HCT116 (cell line): ENCODE results near the gene TPD52L1. TPM values are rescaled to one million over a fixed set of nuclear protein-coding genes. Genes with fewer than 3 reads are reported as not detected.

Experiments
- ATAC-seq: fragments of 200-7000 bp; cut with Tn5 transposase; 2 replicates; pipeline ENCODE4 v1.9.1; 2020; ENCODE audit warnings: mild to moderate bottlenecking, moderate library complexity
- BruUV-seq: library from RNA; stranded (reverse); fragments of 400-500 nt; replicated peaks from 2 replicates; lab custom pipeline; 2021; lab: Mats Ljungman, UMichigan
- CTCF ChIA-PET: fragments of 300-600 bp; sonication (Branson Sonifier 250); formaldehyde crosslinking; loops from one replicate; lab custom pipeline; 2021; ENCODE audit warnings: antibody characterized with exemption; lab: Charles Lee
- POLR2A ChIA-PET: fragments of 300-600, 350-600 bp; sonication (Branson Sonifier 250); formaldehyde crosslinking; loops from one replicate; lab custom pipeline; 2021; ENCODE audit warnings: antibody characterized with exemption; lab: Charles Lee
- RAD21 ChIA-PET, 2 experiments: fragments of 300-600 bp; sonication (Branson Sonifier 250); formaldehyde crosslinking; loops; one replicate each; lab custom pipeline; 2023; ENCODE audit warnings: low total read pairs in 2 of 2; ENCODE audit not compliant: uncharacterized antibody in 2 of 2, unreplicated experiment in 2 of 2, low non-redundant PET in 1 of 2; lab: Charles Lee
- DNase-seq: peaks from one replicate; pipeline ENCODE4 v3.0.0-alpha.2; 2010; ENCODE audit warnings: low read depth, low spot score
- H2AFZ ChIP-seq: fragments of 200-600 bp; shearing (Covaris generic), sonication (generic); 2 replicates; pipeline ENCODE4 v1.6.1; 2017; ENCODE audit warnings: low read depth, mixed run types, mixed read lengths, antibody characterized with exemption, low read length; ENCODE audit not compliant: poor library complexity, severe bottlenecking
- H3K27ac ChIP-seq: 2 replicates; pipeline ENCODE4 v1.5.1; 2012; ENCODE audit warnings: low read depth, low read length
- H3K27me3 ChIP-seq: fragments of 200-600 bp; sonication (generic); 2 replicates; pipeline ENCODE4 v1.6.1; 2016; ENCODE audit warnings: mixed run types, low read length, mixed read lengths; ENCODE audit not compliant: insufficient read depth
- H3K36me3 ChIP-seq, 2 experiments: fragments of 200-500 bp in 1 of 2; fragments of 200-600 bp in 1 of 2; sonication (Bioruptor generic) in 1 of 2; sonication (generic) in 1 of 2; 2 replicates each; pipeline versions ENCODE4 v1.5.1 to v1.6.1; 2014 to 2016; ENCODE audit warnings: low read length in 2 of 2, inconsistent platforms in 1 of 2, mixed read lengths in 1 of 2, mixed run types in 1 of 2; ENCODE audit not compliant: insufficient read depth in 2 of 2, control insufficient read depth in 1 of 2
- H3K4me1 ChIP-seq, 2 experiments: fragments of 200-600 bp in 1 of 2; sonication (generic) in 1 of 2; 2 replicates each; pipeline versions ENCODE4 v1.5.1 to v1.6.1; 2012 to 2017; ENCODE audit warnings: low read length in 2 of 2, inconsistent platforms in 1 of 2, mild to moderate bottlenecking in 1 of 2, mixed read lengths in 1 of 2, mixed run types in 1 of 2, moderate library complexity in 1 of 2; ENCODE audit not compliant: insufficient read depth in 2 of 2, control insufficient read depth in 1 of 2
- H3K4me2 ChIP-seq: fragments of 200-600 bp; sonication (generic); 2 replicates; pipeline ENCODE4 v1.6.1; 2017; ENCODE audit warnings: mixed run types, low read length, mixed read lengths
- H3K4me3 ChIP-seq, 2 experiments: fragments of 200-600 bp in 1 of 2; sonication (generic) in 1 of 2; replicated peaks in 1 of 2; 2 replicates each; pipeline ENCODE4 v1.5.1; 2011 to 2016; ENCODE audit warnings: low read length in 2 of 2, control low read depth in 1 of 2, low read depth in 1 of 2, mild to moderate bottlenecking in 1 of 2, mixed read lengths in 1 of 2, mixed run types in 1 of 2
- H3K79me2 ChIP-seq: fragments of 200-600 bp; sonication (generic); 2 replicates; pipeline ENCODE4 v1.6.1; 2017; ENCODE audit warnings: mild to moderate bottlenecking, mixed run types, low read length, moderate library complexity, mixed read lengths; ENCODE audit not compliant: insufficient read depth
- H3K9ac ChIP-seq: fragments of 200-600 bp; sonication (generic); 2 replicates; pipeline ENCODE4 v1.6.1; 2016; ENCODE audit warnings: low read length, mixed read lengths
- H3K9me2 ChIP-seq: fragments of 200-600 bp; sonication (generic), shearing (Covaris generic); 2 replicates; pipeline ENCODE4 v1.6.1; 2017; ENCODE audit warnings: mixed run types, mild to moderate bottlenecking, moderate library complexity; ENCODE audit not compliant: insufficient read depth
- H3K9me3 ChIP-seq, 2 experiments: fragments of 200-500 bp in 1 of 2; fragments of 200-600 bp in 1 of 2; sonication (Bioruptor generic) in 1 of 2; sonication (generic) in 1 of 2; 2 replicates each; pipeline ENCODE4 v1.6.1; 2014 to 2017; ENCODE audit warnings: low read length in 2 of 2, mixed read lengths in 2 of 2, inconsistent platforms in 1 of 2, low read depth in 1 of 2, mild to moderate bottlenecking in 1 of 2, mixed run types in 1 of 2, moderate library complexity in 1 of 2; ENCODE audit not compliant: control insufficient read depth in 1 of 2, insufficient read depth in 1 of 2
- H4K20me1 ChIP-seq: fragments of 200-600 bp; sonication (generic), shearing (Covaris generic); 2 replicates; pipeline ENCODE4 v1.6.1; 2017; ENCODE audit warnings: mixed run types, mild to moderate bottlenecking, moderate library complexity; ENCODE audit not compliant: insufficient read depth
- CBX3 ChIP-seq: IDR thresholded peaks from 2 replicates; pipeline ENCODE4 v1.6.1; 2012; ENCODE audit warnings: low read depth
- CTCF ChIP-seq, 3 experiments: fragments of 200-600 bp in 1 of 3; sonication (generic) in 1 of 3; IDR thresholded peaks in 2 of 3; conservative IDR thresholded peaks in 1 of 3; 2 replicates each; pipeline ENCODE4 v1.5.1; 2012 to 2017; ENCODE audit warnings: low read depth in 2 of 3, low read length in 2 of 3, antibody characterized with exemption in 1 of 3, borderline replicate concordance in 1 of 3, control low read depth in 1 of 3, mild to moderate bottlenecking in 1 of 3, mixed read lengths in 1 of 3, mixed run types in 1 of 3, moderate library complexity in 1 of 3; ENCODE audit not compliant: insufficient read depth in 1 of 3
- EGR1 ChIP-seq: IDR thresholded peaks from 2 replicates; pipeline ENCODE4 v1.6.1; 2012; ENCODE audit warnings: low read depth
- ELF1 ChIP-seq: IDR thresholded peaks from 2 replicates; pipeline ENCODE4 v1.6.1; 2012; ENCODE audit warnings: low read depth, borderline replicate concordance
- FOSL1 ChIP-seq: IDR thresholded peaks from 2 replicates; pipeline ENCODE4 v1.6.1; 2012; ENCODE audit warnings: low read depth
- JUND ChIP-seq: IDR thresholded peaks from 2 replicates; pipeline ENCODE4 v1.6.1; 2012
- POLR2A ChIP-seq: IDR thresholded peaks from 2 replicates; pipeline ENCODE4 v1.7.0; 2011; ENCODE audit warnings: borderline replicate concordance; ENCODE audit not compliant: insufficient read depth, insufficient read length; ENCODE audit errors: extremely low read depth
- RAD21 ChIP-seq: IDR thresholded peaks from 2 replicates; pipeline ENCODE4 v1.6.1; 2012; ENCODE audit warnings: low read depth, mild to moderate bottlenecking
- REST ChIP-seq: IDR thresholded peaks from 2 replicates; pipeline ENCODE4 v1.6.1; 2012; ENCODE audit warnings: low read depth
- SIN3A ChIP-seq: IDR thresholded peaks from 2 replicates; pipeline ENCODE4 v1.6.1; 2012; ENCODE audit warnings: low read depth
- SP1 ChIP-seq: IDR thresholded peaks from 2 replicates; pipeline ENCODE4 v1.6.1; 2012; ENCODE audit warnings: low read depth
- TCF7L2 ChIP-seq: IDR thresholded peaks from 2 replicates; pipeline ENCODE4 v1.7.0; 2011; ENCODE audit warnings: borderline replicate concordance, inconsistent platforms; ENCODE audit not compliant: insufficient read depth, insufficient read length; ENCODE audit errors: extremely low read depth
- YY1 ChIP-seq: IDR thresholded peaks from 2 replicates; pipeline ENCODE4 v1.6.1; 2011; ENCODE audit warnings: low read length, low read depth, moderate library complexity, mild to moderate bottlenecking; ENCODE audit not compliant: insufficient replicate concordance; ENCODE audit errors: extremely low read depth
- ZFX ChIP-seq: fragments of 450-650 bp; IDR thresholded peaks from 2 replicates; pipeline ENCODE4 v1.6.1; 2017
- ZNF274 ChIP-seq: fragments of 200-500 bp; sonication (Bioruptor generic); IDR thresholded peaks from 2 replicates; pipeline ENCODE4 v1.6.1; 2014; ENCODE audit warnings: mild to moderate bottlenecking, low read depth, low read length, inconsistent platforms
- intact Hi-C: fragments of 100-400 bp; cut with micrococcal nuclease; formaldehyde crosslinking; loops from 2 replicates; pipeline ENCODE4 v1.10.0; 2022
- total RNA-seq: library from RNA; stranded (reverse); gene quantifications from one replicate; pipeline ENCODE4 v1.2.1, GENCODE V29; 2021; ENCODE audit not compliant: unreplicated experiment
- TF ChIP-seq, protein P1 (sequence below): IDR thresholded peaks from 2 replicates; pipeline ENCODE4 v1.6.1; 2011; ENCODE audit warnings: mild to moderate bottlenecking, low read length, moderate library complexity; ENCODE audit not compliant: insufficient replicate concordance; ENCODE audit errors: extremely low read depth

TPD52L1 gene
- total RNA-seq, 1 experiment from 2014 or later: 64.1 TPM

- no peaks in the 10 kb centered on the region for H3K36me3 ChIP-seq
- no peak overlapping the region for H3K27ac ChIP-seq
- no peak overlapping the region for H3K4me2 ChIP-seq
- H3K9me2 ChIP-seq: no peaks in the 10 kb centered on the region
- ATAC-seq: no peak
- H3K4me3 ChIP-seq: no peak overlapping the region
- peaks cover 3% of the 10 kb centered on the region for H3K79me2 ChIP-seq
- intact Hi-C loops: loop anchor here (10.0 kb wide), 1 partner anchor 608 kb away; no protein-coding TSS in a partner anchor
- RAD21 ChIA-PET: no interaction called here
- no peak for TF ChIP-seq SP1
- TF ChIP-seq JUND: no peak
- no peak for TF ChIP-seq ELF1
- TF ChIP-seq, protein P1, sequence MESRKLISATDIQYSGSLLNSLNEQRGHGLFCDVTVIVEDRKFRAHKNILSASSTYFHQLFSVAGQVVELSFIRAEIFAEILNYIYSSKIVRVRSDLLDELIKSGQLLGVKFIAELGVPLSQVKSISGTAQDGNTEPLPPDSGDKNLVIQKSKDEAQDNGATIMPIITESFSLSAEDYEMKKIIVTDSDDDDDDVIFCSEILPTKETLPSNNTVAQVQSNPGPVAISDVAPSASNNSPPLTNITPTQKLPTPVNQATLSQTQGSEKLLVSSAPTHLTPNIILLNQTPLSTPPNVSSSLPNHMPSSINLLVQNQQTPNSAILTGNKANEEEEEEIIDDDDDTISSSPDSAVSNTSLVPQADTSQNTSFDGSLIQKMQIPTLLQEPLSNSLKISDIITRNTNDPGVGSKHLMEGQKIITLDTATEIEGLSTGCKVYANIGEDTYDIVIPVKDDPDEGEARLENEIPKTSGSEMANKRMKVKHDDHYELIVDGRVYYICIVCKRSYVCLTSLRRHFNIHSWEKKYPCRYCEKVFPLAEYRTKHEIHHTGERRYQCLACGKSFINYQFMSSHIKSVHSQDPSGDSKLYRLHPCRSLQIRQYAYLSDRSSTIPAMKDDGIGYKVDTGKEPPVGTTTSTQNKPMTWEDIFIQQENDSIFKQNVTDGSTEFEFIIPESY: no peak
- no peak for TF ChIP-seq POLR2A
- TF ChIP-seq RAD21: no peak
- no peak for TF ChIP-seq REST
- TF ChIP-seq EGR1: no peak
- no peak for TF ChIP-seq CTCF (IDR thresholded peaks at IDR 0.05 in 2 of 3, conservative IDR thresholded peaks at IDR 0.05 in 1 of 3; ENCODE audit: borderline replicate concordance in 1 of 3, insufficient read depth in 1 of 3, low read depth in 2 of 3, low read length in 2 of 3)
- TF ChIP-seq ZNF274: no peak
- no peak for TF ChIP-seq CBX3
- no peak for TF ChIP-seq FOSL1
- no peak for TF ChIP-seq TCF7L2
- TF ChIP-seq YY1: no peak
- TF ChIP-seq ZFX: no peak
- no peak for TF ChIP-seq SIN3A
- TF ChIP-seq, all 23 proteins: peak for 0
- no peaks in the 10 kb centered on the region for H3K9me3 ChIP-seq
- H2AFZ ChIP-seq: no peak overlapping the region
- ChIA-PET CTCF (no interaction called here), POLR2A (no interaction called here)
- no peaks in the 10 kb centered on the region for H3K27me3 ChIP-seq
- H3K4me1 ChIP-seq: peaks cover 6 to 24% of the 10 kb centered on the region in 2 experiments; a peak in 3 of 4 replicates
- no peak overlapping the region for H3K9ac ChIP-seq
- no TSS peak for BruUV-seq
- no peak for DNase-seq
- no peaks in the 10 kb centered on the region for H4K20me1 ChIP-seq
Observed at GRCh38 chr6:125156496-125156895, 2.9 kb downstream of the TPD52L1 start.
